Measurements from ENCODE around the gene KCTD14. TPM values are rescaled to one million over a fixed set of nuclear protein-coding genes. Genes with fewer than 3 reads are reported as not detected.
"Not testable (repeated sequence)": the region's sequence is repeated elsewhere in the genome, so short reads cannot be mapped to it uniquely, and the experiment has no call there.

Gene KCTD14
- total RNA-seq, 1 donor from 2014 or later, result 0.96 TPM

- Histone ChIP-seq H3K4me1 (peaks cover 0 to 7% of the 10 kb centered on the region in 2 donors), H3K36me3 (no peaks in the 10 kb centered on the region), H3K4me3 (no peak overlapping the region), H3K9me3 (no peaks in the 10 kb centered on the region), H3K27me3 (no peaks in the 10 kb centered on the region), H3K27ac (no peak overlapping the region)
- TF ChIP-seq CTCF (IDR thresholded peaks at IDR 0.05), result no peak
- DNase-seq (ENCODE audit: low spot score in 2 of 2), result no peak
- intact Hi-C loops (cut with DNase I), result no loop called here
These were observed 7.6 kb upstream of the KCTD14 start for GRCh38 chr11:78030429-78031325.

GRCh38 chr11:78028423-78028822, 5.3 kb upstream of the KCTD14 start:
- H3K27me3 ChIP-seq; H3K36me3 ChIP-seq; DNase-seq (ENCODE audit: low spot score in 2 of 2); H3K27ac ChIP-seq; H3K9me3 ChIP-seq; intact Hi-C loops (cut with DNase I); H3K4me1 ChIP-seq; H3K4me3 ChIP-seq: not testable (repeated sequence)

GRCh38 chr11:78027759-78028158, 4.7 kb upstream of the KCTD14 start:
- TF ChIP-seq CTCF (IDR thresholded peaks at IDR 0.05), result no peak
- intact Hi-C loops (cut with DNase I), result no loop called here

GRCh38 chr11:78025378-78025777, 2.3 kb upstream of the KCTD14 start:
- Histone ChIP-seq H3K4me1 (peaks cover 0 to 2% of the 10 kb centered on the region in 2 donors), H3K27ac (no peak overlapping the region), H3K9me3 (no peaks in the 10 kb centered on the region), H3K4me3 (no peak overlapping the region), H3K27me3 (no peaks in the 10 kb centered on the region), H3K36me3 (no peaks in the 10 kb centered on the region)
- intact Hi-C loops (cut with DNase I), result no loop called here
- TF ChIP-seq CTCF (IDR thresholded peaks at IDR 0.05), result no peak
- no peak for DNase-seq (ENCODE audit: low spot score in 2 of 2)

More at GRCh38 chr11:78027759-78028158, 4.7 kb upstream of the KCTD14 start:
- no peaks in the 10 kb centered on the region for H3K36me3 ChIP-seq
- H3K4me1 ChIP-seq, result peaks cover 0 to 9% of the 10 kb centered on the region in 2 donors
- H3K9me3 ChIP-seq, result no peaks in the 10 kb centered on the region
- no peaks in the 10 kb centered on the region for H3K27me3 ChIP-seq
- H3K27ac ChIP-seq, result no peak overlapping the region
- H3K4me3 ChIP-seq, result no peak overlapping the region
- DNase-seq (ENCODE audit: low spot score in 2 of 2), result no peak

GRCh38 chr11:78023426-78023825, 350 bp upstream of the KCTD14 start:
- Histone ChIP-seq H3K27me3 (no peaks in the 10 kb centered on the region), H3K9me3 (no peaks in the 10 kb centered on the region), H3K36me3 (no peaks in the 10 kb centered on the region), H3K27ac (no peak overlapping the region), H3K4me1 (peaks cover 0 to 2% of the 10 kb centered on the region in 2 donors), H3K4me3 (peak overlapping the region; percentile 50 to 63)
- TF ChIP-seq CTCF (IDR thresholded peaks at IDR 0.05), result no peak
- intact Hi-C loops (cut with DNase I), result no loop called here
- no peak for DNase-seq (ENCODE audit: low spot score in 2 of 2)

- peaks cover 0 to 2% of the 10 kb centered on the region in 2 donors for H3K4me1 ChIP-seq
- TF ChIP-seq CTCF (IDR thresholded peaks at IDR 0.05), result no peak
- H3K27me3 ChIP-seq, result no peaks in the 10 kb centered on the region
- H3K4me3 ChIP-seq, result no peak overlapping the region
- H3K9me3 ChIP-seq, result no peaks in the 10 kb centered on the region
- intact Hi-C loops (cut with DNase I), result no loop called here
- no peaks in the 10 kb centered on the region for H3K36me3 ChIP-seq
- DNase-seq (ENCODE audit: low spot score in 2 of 2), result no peak
- no peak overlapping the region for H3K27ac ChIP-seq
These were observed 1.5 kb downstream of the KCTD14 start for GRCh38 chr11:78021611-78022010.
